ENCODE results near the gene ZNF774. TPM values are rescaled to one million over a fixed set of nuclear protein-coding genes. Genes with fewer than 3 reads are reported as not detected.

Gene ZNF774
- polyA plus RNA-seq, 1 donor (not counting 4 experiments of a cell fraction or from before 2014, with no cell fraction given) = 2.3 TPM

DNA sequence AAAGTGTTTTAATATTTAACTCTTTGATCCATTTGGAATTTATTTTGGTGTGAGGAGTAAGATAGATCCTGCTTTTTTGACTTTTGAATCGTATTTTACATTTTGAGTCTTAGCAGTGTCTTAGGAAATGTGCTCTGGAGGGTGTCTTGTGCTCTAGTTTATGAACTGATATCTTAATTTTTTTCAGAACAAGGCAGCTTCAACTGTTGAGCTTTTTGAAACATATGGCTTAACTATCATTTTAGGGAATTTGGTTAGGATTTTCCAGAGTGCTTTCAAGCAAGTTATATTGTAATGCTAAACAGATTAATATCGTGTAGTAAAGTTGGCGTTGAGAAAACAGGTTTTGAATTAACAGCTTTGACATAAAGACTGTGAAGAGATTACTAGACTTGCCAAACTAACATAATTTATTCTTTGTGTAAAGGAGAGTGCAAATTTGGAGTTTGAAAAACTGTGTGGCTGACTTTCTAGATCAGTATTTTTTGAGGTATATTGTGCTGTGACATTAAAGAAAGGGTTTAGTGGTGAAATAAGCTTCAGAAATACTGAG, 53.0 kb downstream of the ZNF774 start:
- no peak overlapping the region for H2AFZ ChIP-seq (ENCODE audit: control insufficient read depth, low read length)
- TF ChIP-seq, protein P1, sequence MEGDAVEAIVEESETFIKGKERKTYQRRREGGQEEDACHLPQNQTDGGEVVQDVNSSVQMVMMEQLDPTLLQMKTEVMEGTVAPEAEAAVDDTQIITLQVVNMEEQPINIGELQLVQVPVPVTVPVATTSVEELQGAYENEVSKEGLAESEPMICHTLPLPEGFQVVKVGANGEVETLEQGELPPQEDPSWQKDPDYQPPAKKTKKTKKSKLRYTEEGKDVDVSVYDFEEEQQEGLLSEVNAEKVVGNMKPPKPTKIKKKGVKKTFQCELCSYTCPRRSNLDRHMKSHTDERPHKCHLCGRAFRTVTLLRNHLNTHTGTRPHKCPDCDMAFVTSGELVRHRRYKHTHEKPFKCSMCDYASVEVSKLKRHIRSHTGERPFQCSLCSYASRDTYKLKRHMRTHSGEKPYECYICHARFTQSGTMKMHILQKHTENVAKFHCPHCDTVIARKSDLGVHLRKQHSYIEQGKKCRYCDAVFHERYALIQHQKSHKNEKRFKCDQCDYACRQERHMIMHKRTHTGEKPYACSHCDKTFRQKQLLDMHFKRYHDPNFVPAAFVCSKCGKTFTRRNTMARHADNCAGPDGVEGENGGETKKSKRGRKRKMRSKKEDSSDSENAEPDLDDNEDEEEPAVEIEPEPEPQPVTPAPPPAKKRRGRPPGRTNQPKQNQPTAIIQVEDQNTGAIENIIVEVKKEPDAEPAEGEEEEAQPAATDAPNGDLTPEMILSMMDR (optimal IDR thresholded peaks at IDR 0.05 in 1 of 3, IDR thresholded peaks at IDR 0.05 in 1 of 3, conservative IDR thresholded peaks at IDR 0.05 in 1 of 3; ENCODE audit: extremely low read depth in 1 of 3, insufficient read depth in 2 of 3, low read length in 3 of 3) = no peak
- no peak for TF ChIP-seq EZH2 (IDR thresholded peaks at IDR 0.05; ENCODE audit: low read length)
- peaks cover 3 to 4% of the 10 kb centered on the region in 2 experiments for H3K36me3 ChIP-seq (ENCODE audit: control insufficient read depth in 2 of 2, extremely low read depth in 1 of 2, insufficient read depth in 2 of 2, low read length in 2 of 2)
- H3K27me3 ChIP-seq (ENCODE audit: control insufficient read depth, extremely low read depth, insufficient read depth, low read length) = no peaks in the 10 kb centered on the region
- no peak overlapping the region for H3K27ac ChIP-seq (ENCODE audit: control insufficient read depth, insufficient read depth, low read length)
- H3K9me1 ChIP-seq (ENCODE audit: control insufficient read depth, extremely low read depth, insufficient read depth, low read length) = peaks cover 2% of the 10 kb centered on the region
- no peaks in the 10 kb centered on the region for H3K9me3 ChIP-seq (ENCODE audit: control insufficient read depth, low read depth, low read length)
- peaks cover 94% of the 10 kb centered on the region for H3K79me2 ChIP-seq (ENCODE audit: control insufficient read depth, insufficient read depth, low read length)
- peaks cover 48% of the 10 kb centered on the region for H3K4me1 ChIP-seq (ENCODE audit: control insufficient read depth, extremely low read depth, insufficient read depth, low read length)
- H3K4me2 ChIP-seq (ENCODE audit: control insufficient read depth, extremely low read depth, insufficient read depth, low read depth, low read length) = no peak overlapping the region
- no peak overlapping the region for H3K9ac ChIP-seq (ENCODE audit: control insufficient read depth, extremely low read depth, insufficient read depth, low read length)
- no peak overlapping the region for H3K4me3 ChIP-seq (ENCODE audit: control insufficient read depth in 2 of 3, extremely low read depth in 1 of 3, insufficient read depth in 2 of 3, low read depth in 1 of 3, low read length in 3 of 3)
- no peak for FAIRE-seq
- dilution Hi-C loops (cut with MboI; ENCODE audit: extremely low pct_ligation_motif_present, low sequenced_read_pairs) = no loop called here
- DNase-seq (ENCODE audit: low read depth, low spot score) = no peak
- peaks cover 10% of the 10 kb centered on the region for H4K20me1 ChIP-seq (ENCODE audit: control insufficient read depth, extremely low read depth, insufficient read depth, low read length)

DNA sequence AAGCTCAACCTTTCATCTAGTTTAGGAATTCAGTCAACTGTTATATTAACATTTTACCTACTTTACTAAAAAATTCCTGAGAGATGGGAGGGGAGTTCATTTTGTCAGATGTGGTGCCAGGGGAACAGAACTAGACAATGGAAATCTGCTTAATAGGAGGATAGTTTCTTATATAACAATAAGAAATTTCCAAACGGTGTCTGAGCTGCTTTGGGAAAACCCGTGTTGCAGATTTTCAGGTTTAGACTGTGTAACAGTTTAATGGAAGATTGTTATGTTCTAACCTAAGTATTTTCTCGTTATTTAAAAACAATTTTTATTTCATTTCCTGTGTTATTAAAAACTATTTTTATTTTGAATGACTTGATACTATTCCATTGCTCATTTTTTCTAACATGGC, 55.3 kb downstream of the ZNF774 start:
- FAIRE-seq = no peak
- no peak overlapping the region for H3K27ac ChIP-seq (ENCODE audit: control insufficient read depth, insufficient read depth, low read length)

More for the DNA sequence above, 55.3 kb downstream of the ZNF774 start:
- DNase-seq (ENCODE audit: low read depth, low spot score) = no peak
- H3K9me1 ChIP-seq (ENCODE audit: control insufficient read depth, extremely low read depth, insufficient read depth, low read length) = no peaks in the 10 kb centered on the region
- no peaks in the 10 kb centered on the region for H3K27me3 ChIP-seq (ENCODE audit: control insufficient read depth, extremely low read depth, insufficient read depth, low read length)
- dilution Hi-C loops (cut with MboI; ENCODE audit: extremely low pct_ligation_motif_present, low sequenced_read_pairs) = no loop called here
- no peak overlapping the region for H3K4me2 ChIP-seq (ENCODE audit: control insufficient read depth, extremely low read depth, insufficient read depth, low read depth, low read length)
- TF ChIP-seq EZH2 (IDR thresholded peaks at IDR 0.05; ENCODE audit: low read length) = no peak
- TF ChIP-seq, protein P1 (optimal IDR thresholded peaks at IDR 0.05 in 1 of 3, IDR thresholded peaks at IDR 0.05 in 1 of 3, conservative IDR thresholded peaks at IDR 0.05 in 1 of 3; ENCODE audit: extremely low read depth in 1 of 3, insufficient read depth in 2 of 3, low read length in 3 of 3) = no peak
- peaks cover 10% of the 10 kb centered on the region for H4K20me1 ChIP-seq (ENCODE audit: control insufficient read depth, extremely low read depth, insufficient read depth, low read length)
- H3K9me3 ChIP-seq (ENCODE audit: control insufficient read depth, low read depth, low read length) = no peaks in the 10 kb centered on the region
- peaks cover 42% of the 10 kb centered on the region for H3K4me1 ChIP-seq (ENCODE audit: control insufficient read depth, extremely low read depth, insufficient read depth, low read length)
- no peak overlapping the region for H2AFZ ChIP-seq (ENCODE audit: control insufficient read depth, low read length)
- H3K9ac ChIP-seq (ENCODE audit: control insufficient read depth, extremely low read depth, insufficient read depth, low read length) = no peak overlapping the region
- peaks cover 90% of the 10 kb centered on the region for H3K79me2 ChIP-seq (ENCODE audit: control insufficient read depth, insufficient read depth, low read length)
- H3K4me3 ChIP-seq (ENCODE audit: control insufficient read depth in 2 of 3, extremely low read depth in 1 of 3, insufficient read depth in 2 of 3, low read depth in 1 of 3, low read length in 3 of 3) = no peak overlapping the region
- H3K36me3 ChIP-seq (ENCODE audit: control insufficient read depth in 2 of 2, extremely low read depth in 1 of 2, insufficient read depth in 2 of 2, low read length in 2 of 2) = peaks cover 0 to 4% of the 10 kb centered on the region in 2 experiments
